Stimulated activated CD4-positive, alpha-beta T cell treated with anti-CD3 and anti-CD28 coated beads, Interleukin-12 subunit alpha, Interleukin-12 subunit beta, amount 100 ng/mL, for 24 hours (primary cell): ENCODE results near the gene TOX3.

ENCODE experiments used
- DNase-seq, 2 experiments: peaks; one replicate each; pipeline ENCODE4 v3.0.0-alpha.2; 2020; ENCODE audit warnings: low read depth in 2 of 2

The TOX3 gene

GRCh38 chr16:52451971-52452421, 94.9 kb downstream of the TOX3 start:
- DNase-seq, result no peak

GRCh38 chr16:52450916-52451315, 96.0 kb downstream of the TOX3 start:
- no peak for DNase-seq

- DNase-seq, result no peak
Observed at GRCh38 chr16:52450241-52450640, 96.7 kb downstream of the TOX3 start.

GRCh38 chr16:52446080-52446479, 100.9 kb downstream of the TOX3 start:
- DNase-seq, result no peak

- DNase-seq, result no peak
Observed at GRCh38 chr16:52441886-52442285, 105.1 kb downstream of the TOX3 start.

GRCh38 chr16:52440248-52440647, 106.7 kb downstream of the TOX3 start:
- no peak for DNase-seq

- no peak for DNase-seq
Observed at GRCh38 chr16:52439750-52440149, 107.2 kb downstream of the TOX3 start.

GRCh38 chr16:52439171-52439701, 107.7 kb downstream of the TOX3 start:
- DNase-seq, result no peak

GRCh38 chr16:52437277-52437670, 109.7 kb downstream of the TOX3 start:
- DNase-seq, result no peak

GRCh38 chr16:52436339-52437276, 110.3 kb downstream of the TOX3 start:
- DNase-seq, result no peak

- no peak for DNase-seq
Observed at GRCh38 chr16:52434224-52434623, 112.7 kb downstream of the TOX3 start.

- DNase-seq, result no peak
Observed at GRCh38 chr16:52433643-52434042, 113.3 kb downstream of the TOX3 start.

- DNase-seq, result no peak
Observed at GRCh38 chr16:52424591-52424990, 122.4 kb downstream of the TOX3 start.

GRCh38 chr16:52422307-52422706, 124.6 kb downstream of the TOX3 start:
- DNase-seq, result no peak

- DNase-seq, result no peak
Observed at GRCh38 chr16:52418201-52418600, 128.7 kb downstream of the TOX3 start.

GRCh38 chr16:52416888-52417287, 130.1 kb downstream of the TOX3 start:
- DNase-seq, result no peak

GRCh38 chr16:52411011-52411410, 135.9 kb downstream of the TOX3 start:
- no peak for DNase-seq

- DNase-seq, result no peak
Observed at GRCh38 chr16:52408191-52408845, 138.6 kb downstream of the TOX3 start.

GRCh38 chr16:52407778-52408177, 139.2 kb downstream of the TOX3 start:
- DNase-seq, result no peak

- no peak for DNase-seq
Observed at GRCh38 chr16:52405441-52405840, 141.5 kb downstream of the TOX3 start.

- DNase-seq, result no peak
Observed at GRCh38 chr16:52404546-52404945, 142.4 kb downstream of the TOX3 start.

- no peak for DNase-seq
Observed at GRCh38 chr16:52399116-52399515, 147.8 kb downstream of the TOX3 start.

- no peak for DNase-seq
Observed at GRCh38 chr16:52398491-52398960, 148.4 kb downstream of the TOX3 start.
